ENCODE results near the gene CDH20. TPM values are rescaled to one million over a fixed set of nuclear protein-coding genes. Genes with fewer than 3 reads are reported as not detected.

CDH20 gene
- polyA plus RNA-seq, 1 experiment: 0.02 TPM

GRCh38 chr18:61292280-61293035, 40.8 kb upstream of the CDH20 start:
- POLR2A ChIA-PET: no interaction called here
- TF ChIP-seq, protein P1, sequence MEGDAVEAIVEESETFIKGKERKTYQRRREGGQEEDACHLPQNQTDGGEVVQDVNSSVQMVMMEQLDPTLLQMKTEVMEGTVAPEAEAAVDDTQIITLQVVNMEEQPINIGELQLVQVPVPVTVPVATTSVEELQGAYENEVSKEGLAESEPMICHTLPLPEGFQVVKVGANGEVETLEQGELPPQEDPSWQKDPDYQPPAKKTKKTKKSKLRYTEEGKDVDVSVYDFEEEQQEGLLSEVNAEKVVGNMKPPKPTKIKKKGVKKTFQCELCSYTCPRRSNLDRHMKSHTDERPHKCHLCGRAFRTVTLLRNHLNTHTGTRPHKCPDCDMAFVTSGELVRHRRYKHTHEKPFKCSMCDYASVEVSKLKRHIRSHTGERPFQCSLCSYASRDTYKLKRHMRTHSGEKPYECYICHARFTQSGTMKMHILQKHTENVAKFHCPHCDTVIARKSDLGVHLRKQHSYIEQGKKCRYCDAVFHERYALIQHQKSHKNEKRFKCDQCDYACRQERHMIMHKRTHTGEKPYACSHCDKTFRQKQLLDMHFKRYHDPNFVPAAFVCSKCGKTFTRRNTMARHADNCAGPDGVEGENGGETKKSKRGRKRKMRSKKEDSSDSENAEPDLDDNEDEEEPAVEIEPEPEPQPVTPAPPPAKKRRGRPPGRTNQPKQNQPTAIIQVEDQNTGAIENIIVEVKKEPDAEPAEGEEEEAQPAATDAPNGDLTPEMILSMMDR (IDR thresholded peaks at IDR 0.05; ENCODE audit: insufficient read depth, low read depth, low read length): no peak
- H3K27me3 ChIP-seq (ENCODE audit: control insufficient read depth, insufficient read depth, low read length): no peaks in the 10 kb centered on the region
- CTCF ChIA-PET: no interaction called here
- DNase-seq (ENCODE audit: low read depth): no peak
- H3K4me3 ChIP-seq (ENCODE audit: low read depth, low read length): no peak overlapping the region
- H3K36me3 ChIP-seq (ENCODE audit: control insufficient read depth, insufficient read depth, low read length): no peaks in the 10 kb centered on the region

GRCh38 chr18:61295153-61295552, 38.1 kb upstream of the CDH20 start:
- POLR2A ChIA-PET: no interaction called here
- Histone ChIP-seq H3K4me3 (ENCODE audit: low read depth, low read length) (no peak overlapping the region), H3K27me3 (ENCODE audit: control insufficient read depth, insufficient read depth, low read length) (no peaks in the 10 kb centered on the region), H3K36me3 (ENCODE audit: control insufficient read depth, insufficient read depth, low read length) (no peaks in the 10 kb centered on the region)
- DNase-seq (ENCODE audit: low read depth): no peak
- CTCF ChIA-PET: interaction anchor here (1.2 kb wide), 1 partner anchor 27 kb away, joined by 3 read pairs; no protein-coding TSS in a partner anchor
- TF ChIP-seq, protein P1 (IDR thresholded peaks at IDR 0.05; ENCODE audit: insufficient read depth, low read depth, low read length): no peak

- TF ChIP-seq, protein P1 (IDR thresholded peaks at IDR 0.05; ENCODE audit: insufficient read depth, low read depth, low read length): no peak
- no peaks in the 10 kb centered on the region for H3K27me3 ChIP-seq (ENCODE audit: control insufficient read depth, insufficient read depth, low read length)
- H3K4me3 ChIP-seq (ENCODE audit: low read depth, low read length): no peak overlapping the region
- H3K36me3 ChIP-seq (ENCODE audit: control insufficient read depth, insufficient read depth, low read length): no peaks in the 10 kb centered on the region
- ChIA-PET POLR2A (no interaction called here), CTCF (no interaction called here)
- DNase-seq (ENCODE audit: low read depth): no peak
Observed at GRCh38 chr18:61308004-61308403, 25.2 kb upstream of the CDH20 start.

GRCh38 chr18:61308795-61309393, 24.3 kb upstream of the CDH20 start:
- DNase-seq (ENCODE audit: low read depth): no peak
- CTCF ChIA-PET: no interaction called here
- POLR2A ChIA-PET: no interaction called here

DNA sequence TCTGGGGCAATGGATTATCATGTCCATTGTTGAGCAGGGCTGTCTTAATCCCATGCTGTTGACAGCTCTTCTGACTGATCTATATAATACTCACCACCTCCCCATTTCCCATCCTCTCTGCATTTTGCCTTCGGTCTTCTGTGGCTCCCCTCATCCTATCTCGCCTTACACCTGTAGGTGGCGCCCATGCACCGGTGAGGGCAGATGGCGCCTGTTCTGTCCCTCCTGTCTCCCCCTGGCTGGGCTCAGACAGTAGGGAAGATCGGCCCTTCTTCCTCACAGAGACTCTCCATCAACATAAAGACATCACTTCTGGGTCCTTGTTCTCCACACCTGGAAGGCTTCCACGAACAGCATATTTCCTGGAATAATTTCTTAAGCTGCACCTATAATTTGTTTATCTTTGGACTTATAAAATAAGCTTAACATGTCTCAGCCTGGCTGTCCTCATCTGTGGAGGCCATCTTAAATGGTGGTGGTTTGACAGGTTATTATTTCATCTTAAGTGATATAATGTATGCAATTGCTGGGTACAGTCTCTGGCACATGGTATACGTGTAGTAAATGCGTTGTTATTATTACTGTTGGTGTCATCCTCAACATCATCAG, 10.9 kb upstream of the CDH20 start:
- no peak for DNase-seq (ENCODE audit: low read depth)
- ChIA-PET CTCF (interaction anchor here (0.6 to 7.9 kb wide), 25 partner anchors 10 to 809 kb away, joined by 3 to 282 read pairs (median 4); partner anchors contain the start of gene CDH20), POLR2A (no interaction called here)
- TF ChIP-seq, protein P1 (IDR thresholded peaks at IDR 0.05; ENCODE audit: insufficient read depth, low read depth, low read length): peak; percentile 96
- no peaks in the 10 kb centered on the region for H3K36me3 ChIP-seq (ENCODE audit: control insufficient read depth, insufficient read depth, low read length)
- no peak overlapping the region for H3K4me3 ChIP-seq (ENCODE audit: low read depth, low read length)
- no peaks in the 10 kb centered on the region for H3K27me3 ChIP-seq (ENCODE audit: control insufficient read depth, insufficient read depth, low read length)

More at GRCh38 chr18:61308795-61309393, 24.3 kb upstream of the CDH20 start:
- TF ChIP-seq, protein P1 (IDR thresholded peaks at IDR 0.05; ENCODE audit: insufficient read depth, low read depth, low read length): no peak
- Histone ChIP-seq H3K4me3 (ENCODE audit: low read depth, low read length) (no peak overlapping the region), H3K27me3 (ENCODE audit: control insufficient read depth, insufficient read depth, low read length) (no peaks in the 10 kb centered on the region), H3K36me3 (ENCODE audit: control insufficient read depth, insufficient read depth, low read length) (no peaks in the 10 kb centered on the region)
